GOT3 (cell line): ENCODE results near the gene ARRDC4.
"Not testable (repeated sequence)": the region's sequence is repeated elsewhere in the genome, so short reads cannot be mapped to it uniquely, and the experiment has no call there.

Experiments
- DNase-seq: peaks from one replicate; lab custom pipeline; 2025; ENCODE audit warnings: mixed read lengths; lab: John Stamatoyannopoulos, UW

The ARRDC4 gene

GRCh38 chr15:97966924-97967620, 6.6 kb downstream of the ARRDC4 start:
- no peak for DNase-seq

DNA sequence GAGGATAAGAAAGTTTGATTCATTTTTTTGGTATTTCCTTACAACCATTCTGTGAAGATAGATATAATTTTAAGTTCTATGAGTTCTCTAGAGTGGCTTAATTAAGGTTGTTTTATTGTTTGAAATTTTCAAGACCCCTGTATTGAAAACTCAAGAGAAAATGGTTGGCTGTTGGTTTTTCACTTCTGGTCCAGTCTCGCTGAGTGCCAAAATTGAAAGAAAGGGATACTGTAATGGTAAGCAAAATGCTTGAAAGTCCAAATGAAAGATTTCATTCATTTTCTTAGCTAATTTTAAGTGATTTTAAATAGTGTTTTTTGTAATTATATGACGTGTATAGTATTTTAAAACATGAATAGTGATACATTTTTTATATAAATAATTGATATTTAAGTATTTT, 7.4 kb downstream of the ARRDC4 start:
- no peak for DNase-seq

DNA sequence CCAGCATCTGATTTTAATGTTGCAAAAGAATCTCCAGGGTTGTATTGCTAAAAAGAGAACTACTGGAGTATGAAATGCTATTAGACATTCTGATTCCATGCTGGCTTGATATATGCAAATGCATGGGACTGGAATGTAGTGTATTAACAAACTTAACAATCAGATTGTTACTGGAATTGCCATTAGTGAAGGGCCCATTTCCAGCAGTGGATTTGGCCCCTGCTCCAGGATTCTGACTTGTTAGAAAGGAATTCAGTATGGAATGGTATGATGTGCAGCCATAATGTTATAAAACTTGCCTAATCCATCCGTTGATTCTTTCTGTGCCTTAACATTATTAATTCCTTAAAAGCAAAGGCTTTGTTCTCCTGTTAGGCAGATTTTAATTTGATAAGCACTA, 7.9 kb downstream of the ARRDC4 start:
- DNase-seq = no peak

- no peak for DNase-seq
Measured at GRCh38 chr15:97972366-97972765, 11.9 kb downstream of the ARRDC4 start.

DNA sequence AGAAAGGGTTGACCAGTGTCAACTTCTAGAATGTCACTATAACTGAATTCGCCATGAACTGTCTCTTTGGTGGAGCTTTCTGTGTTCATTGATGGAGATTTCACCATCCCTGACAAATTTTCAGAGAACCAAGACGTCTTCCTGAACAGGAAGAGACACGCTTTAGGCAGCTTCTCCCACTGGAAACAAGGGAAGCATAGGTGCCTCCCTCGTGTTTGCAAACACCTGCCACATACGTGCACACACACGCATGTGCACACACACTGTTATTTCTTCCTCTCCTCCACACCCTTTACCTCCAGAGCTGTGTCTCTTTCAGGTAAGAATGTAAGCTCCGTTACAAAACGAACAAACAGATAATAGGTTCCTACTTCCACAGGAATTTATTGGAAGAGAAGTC, 15.6 kb downstream of the ARRDC4 start:
- DNase-seq = no peak

DNA sequence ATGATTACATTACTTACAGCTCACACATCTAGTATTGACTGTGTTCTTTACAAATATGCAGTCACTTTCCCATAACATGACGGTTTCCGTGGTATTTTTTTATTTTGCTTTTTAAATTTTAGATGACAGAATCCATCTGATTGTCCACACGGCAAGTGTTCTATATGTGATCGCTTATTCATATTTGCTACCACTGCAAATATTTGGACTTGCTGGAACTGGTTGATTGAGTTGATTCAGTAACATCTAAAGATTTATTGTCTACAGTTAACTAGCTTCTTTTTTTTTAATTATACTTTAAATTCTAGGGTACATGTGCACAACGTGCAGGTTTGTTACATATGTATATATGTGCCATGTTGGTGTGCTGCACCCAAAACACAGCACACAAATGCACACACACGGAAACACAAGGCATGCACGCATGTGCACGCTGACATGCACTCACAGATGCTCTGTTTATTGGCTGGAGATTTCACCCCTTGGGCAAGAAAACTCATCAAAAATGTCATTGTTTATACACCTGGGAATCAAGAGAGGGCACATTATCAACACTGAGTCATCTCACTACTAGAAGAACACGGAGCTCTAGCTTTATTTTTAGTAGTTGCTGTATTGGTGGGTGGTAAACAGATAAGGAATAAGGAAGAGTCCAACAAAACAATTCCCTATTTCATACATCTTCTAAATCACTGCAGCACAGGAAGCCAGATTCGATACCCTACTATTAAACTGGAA, 16.4 kb downstream of the ARRDC4 start:
- no peak for DNase-seq

GRCh38 chr15:97977734-97978133, 17.2 kb downstream of the ARRDC4 start:
- no peak for DNase-seq

DNA sequence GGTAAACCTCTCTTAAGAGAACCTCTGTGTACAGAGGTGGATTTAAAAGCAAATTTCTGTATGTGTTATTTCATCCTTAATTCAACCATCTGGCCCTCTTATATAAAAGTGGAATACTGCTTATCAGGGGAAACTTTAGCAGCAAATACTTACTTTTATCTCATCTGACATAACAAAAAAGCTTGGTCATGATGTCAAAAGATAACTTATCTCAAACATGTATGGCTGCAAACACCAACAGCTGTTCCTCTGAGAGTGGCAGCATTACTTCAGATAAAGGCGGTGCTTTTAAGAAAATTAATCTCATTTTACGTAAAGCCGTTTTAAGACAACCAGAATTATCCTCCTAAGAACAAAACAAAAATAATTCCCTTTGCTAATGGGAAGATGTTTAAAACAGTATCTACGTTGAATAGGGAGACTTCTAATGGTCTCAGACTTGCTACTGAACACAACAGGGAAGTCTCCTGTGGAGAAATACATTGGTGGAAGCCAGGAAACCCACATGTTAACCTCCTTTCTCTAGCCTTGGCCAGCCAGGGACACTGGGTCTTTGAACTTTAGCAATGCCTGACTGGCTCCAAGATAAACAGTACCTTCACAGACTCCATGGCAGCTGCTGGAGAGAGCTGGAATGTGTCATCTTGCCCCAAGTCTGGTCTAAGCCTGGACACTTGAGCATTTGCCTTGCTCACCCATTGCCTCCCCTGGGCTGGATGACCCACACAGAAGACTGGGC, 18.1 kb downstream of the ARRDC4 start:
- no peak for DNase-seq

GRCh38 chr15:97979140-97979520, 18.6 kb downstream of the ARRDC4 start:
- DNase-seq = no peak

DNA sequence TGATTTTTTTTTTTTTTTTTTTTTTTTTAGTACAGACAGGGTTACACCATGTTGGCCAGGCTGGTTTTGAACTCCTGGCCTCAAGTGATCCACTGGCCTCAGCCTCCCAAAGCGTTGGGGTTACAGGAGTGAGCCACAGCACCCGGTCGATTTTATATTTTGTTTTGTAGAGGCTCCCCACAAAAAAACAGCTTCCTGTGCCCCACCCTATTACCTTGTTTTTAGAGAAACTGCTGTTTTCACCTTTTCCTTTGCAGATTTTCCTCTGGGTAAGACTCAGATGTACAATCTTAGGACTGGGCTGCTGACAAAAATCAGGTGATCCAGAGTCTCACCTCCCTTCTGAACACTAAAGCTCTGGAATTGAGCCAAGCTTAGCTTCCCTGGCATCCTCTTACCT, 20.6 kb downstream of the ARRDC4 start:
- DNase-seq = no peak

- no peak for DNase-seq
Measured at GRCh38 chr15:97981758-97982157, 21.3 kb downstream of the ARRDC4 start.

- no peak for DNase-seq
Measured at GRCh38 chr15:97984157-97984556, 23.7 kb downstream of the ARRDC4 start.

- DNase-seq = not testable (repeated sequence)
Measured at GRCh38 chr15:97985979-97986378, 25.5 kb downstream of the ARRDC4 start.

- no peak for DNase-seq
Measured at GRCh38 chr15:97986781-97987180, 26.3 kb downstream of the ARRDC4 start.

GRCh38 chr15:97989299-97989698, 28.8 kb downstream of the ARRDC4 start:
- no peak for DNase-seq

GRCh38 chr15:97991972-97992541, 31.6 kb downstream of the ARRDC4 start:
- DNase-seq = no peak

GRCh38 chr15:97992823-97993222, 32.3 kb downstream of the ARRDC4 start:
- no peak for DNase-seq

GRCh38 chr15:97993310-97993738, 32.8 kb downstream of the ARRDC4 start:
- no peak for DNase-seq

DNA sequence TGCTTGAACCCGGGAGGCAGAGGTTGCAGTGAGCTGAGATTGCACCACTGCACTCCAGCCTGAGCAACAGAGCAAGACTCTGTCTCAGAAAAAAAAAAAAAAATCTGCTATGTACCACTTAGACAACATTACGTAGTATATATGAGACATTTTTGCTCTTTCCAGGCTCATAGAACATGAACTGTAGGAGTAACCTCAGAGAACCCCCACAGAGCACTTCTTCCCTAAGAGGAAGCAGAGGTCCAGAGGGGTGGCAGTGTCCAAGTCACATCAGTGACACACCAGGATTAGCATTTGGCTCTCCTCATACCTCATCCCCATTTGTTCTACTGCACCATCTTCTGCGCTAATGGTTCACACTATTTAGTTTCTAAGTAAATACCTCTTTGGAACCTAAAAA, 33.7 kb downstream of the ARRDC4 start:
- no peak for DNase-seq

- DNase-seq = no peak
Measured at GRCh38 chr15:97995192-97995591, 34.7 kb downstream of the ARRDC4 start.

- DNase-seq = no peak
Measured at GRCh38 chr15:97995881-97996603, 35.5 kb downstream of the ARRDC4 start.
